GM12864 (cell line): ENCODE measurements around the gene KIAA0753.
"Not testable (repeated sequence)": the region's sequence is repeated elsewhere in the genome, so short reads cannot be mapped to it uniquely, and the experiment has no call there.

ENCODE experiments used
- DNase-seq: peaks from one replicate; pipeline ENCODE4 v3.0.0-alpha.2; 2011; ENCODE audit warnings: low read depth
- H3K4me3 ChIP-seq: 2 replicates; pipeline ENCODE4 v1.5.1; 2011; ENCODE audit warnings: mild to moderate bottlenecking, low read depth, low read length, control low read depth
- CTCF ChIP-seq: IDR thresholded peaks from 2 replicates; pipeline ENCODE4 v1.5.1; 2011; ENCODE audit warnings: low read depth, mild to moderate bottlenecking, moderate library complexity, low read length, control low read depth, inconsistent platforms; ENCODE audit errors: missing control alignments

The KIAA0753 gene

DNA sequence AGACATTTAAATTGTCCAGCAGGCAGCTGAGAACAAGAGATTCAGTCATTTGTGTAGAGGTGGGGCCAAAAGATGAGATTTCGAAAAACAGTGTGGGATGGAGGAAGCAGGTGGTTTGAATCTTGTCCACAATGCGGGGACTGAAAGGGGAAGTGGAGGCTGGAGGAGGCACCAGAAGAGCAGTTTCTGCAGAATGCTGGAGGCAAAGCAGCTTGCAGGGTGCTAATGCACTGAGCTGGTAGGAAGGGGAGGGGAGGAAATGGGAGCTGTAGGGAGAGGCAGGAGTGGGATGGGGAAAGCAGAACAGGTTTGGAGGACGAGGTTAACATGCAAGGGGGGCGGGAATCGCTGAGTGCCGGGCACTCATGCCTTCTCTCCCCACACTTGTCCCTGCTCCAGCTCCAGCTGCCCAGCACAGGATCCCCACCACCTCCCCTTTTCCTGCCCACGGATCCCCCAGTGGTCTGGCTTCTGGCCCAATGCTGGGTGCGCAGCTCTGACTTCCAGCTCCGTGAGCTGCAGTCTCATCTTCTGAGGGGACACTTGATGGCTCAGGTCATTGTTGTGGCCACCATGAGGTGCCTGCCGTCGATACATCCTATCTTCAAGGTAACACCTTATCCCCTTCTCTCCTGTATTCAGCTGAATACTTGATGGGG lies 20.4 kb upstream of the KIAA0753 start:
- peak; percentile 68 for DNase-seq
- peak overlapping the region; percentile 17; the same call in 1 of the 2 replicates for H3K4me3 ChIP-seq
- no peak for TF ChIP-seq CTCF

- TF ChIP-seq CTCF: no peak
- DNase-seq: no peak
- no peak overlapping the region for H3K4me3 ChIP-seq
These were observed 19.6 kb upstream of the KIAA0753 start for GRCh38 chr17:6660101-6660500.

DNA sequence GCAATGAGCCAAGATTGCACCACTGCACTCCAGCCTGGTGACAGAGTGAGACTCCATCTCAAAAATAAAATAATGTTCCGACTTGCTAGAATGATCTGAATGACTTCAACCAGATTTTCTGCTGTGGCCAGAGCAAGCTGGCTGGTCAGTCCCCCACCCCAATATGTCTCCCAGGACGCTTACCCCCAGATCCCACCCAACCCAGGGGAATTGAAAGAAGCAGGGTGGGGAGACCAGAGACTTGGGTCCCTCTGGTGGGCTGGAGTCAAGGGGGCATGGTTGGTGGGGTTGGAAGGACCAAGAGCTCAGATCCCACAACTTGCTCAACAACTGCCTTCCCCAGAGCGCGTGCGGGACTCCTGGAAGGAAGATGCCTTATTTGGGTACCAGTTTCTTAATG lies 17.9 kb upstream of the KIAA0753 start:
- not testable (repeated sequence) for DNase-seq, H3K4me3 ChIP-seq

- DNase-seq: no peak
- H3K4me3 ChIP-seq: peak overlapping the region; percentile 66
These were observed 17.2 kb upstream of the KIAA0753 start for GRCh38 chr17:6657633-6658287.

GRCh38 chr17:6656797-6657632 lies 16.5 kb upstream of the KIAA0753 start:
- peak overlapping the region; percentile 66 for H3K4me3 ChIP-seq
- not testable (repeated sequence) for DNase-seq

More at GRCh38 chr17:6657633-6658287, 17.2 kb upstream of the KIAA0753 start:
- no peak for TF ChIP-seq CTCF

- DNase-seq: not testable (repeated sequence)
- peak overlapping the region; percentile 29; the same call in 1 of the 2 replicates for H3K4me3 ChIP-seq
These were observed 15.3 kb upstream of the KIAA0753 start for GRCh38 chr17:6655732-6656361.

GRCh38 chr17:6654841-6655731 lies 14.6 kb upstream of the KIAA0753 start:
- no peak for DNase-seq
- H3K4me3 ChIP-seq: no peak overlapping the region
- TF ChIP-seq CTCF: no peak
